Activated naive CD8-positive, alpha-beta T cell treated with anti-CD3 and anti-CD28 coated beads for 36 hours (primary cell): ENCODE data around the gene ZDHHC18. TPM values are rescaled to one million over a fixed set of nuclear protein-coding genes. Genes with fewer than 3 reads are reported as not detected.
"Not testable (repeated sequence)": the region's sequence is repeated elsewhere in the genome, so short reads cannot be mapped to it uniquely, and the experiment has no call there.

Experiments
- DNase-seq: peaks from one replicate; pipeline ENCODE4 v3.0.0; 2021
- H3K27ac Mint-ChIP-seq: one replicate; pipeline ENCODE4 v1.8.0; 2022; ENCODE audit warnings: mild to moderate bottlenecking, moderate library complexity, mixed read lengths
- H3K27me3 Mint-ChIP-seq: one replicate; pipeline ENCODE4 v1.8.0; 2022; ENCODE audit warnings: mild to moderate bottlenecking, mixed read lengths
- H3K36me3 Mint-ChIP-seq: one replicate; pipeline ENCODE4 v1.8.0; 2021; ENCODE audit warnings: mild to moderate bottlenecking, mixed read lengths
- H3K4me1 Mint-ChIP-seq: one replicate; pipeline ENCODE4 v1.8.0; 2021; ENCODE audit warnings: mixed read lengths
- H3K4me3 Mint-ChIP-seq: one replicate; pipeline ENCODE4 v1.8.0; 2022; ENCODE audit warnings: mild to moderate bottlenecking, moderate library complexity, mixed read lengths
- H3K9me3 Mint-ChIP-seq: one replicate; pipeline ENCODE4 v1.8.0; 2022; ENCODE audit warnings: mixed read lengths
- total RNA-seq, 2 experiments: library from RNA; stranded (reverse); gene quantifications; one replicate each; pipeline ENCODE4 v1.2.3, GENCODE V29; 2021

Gene ZDHHC18
- total RNA-seq, 2 experiments from 2014 or later = 48.5 to 48.8 TPM

DNA sequence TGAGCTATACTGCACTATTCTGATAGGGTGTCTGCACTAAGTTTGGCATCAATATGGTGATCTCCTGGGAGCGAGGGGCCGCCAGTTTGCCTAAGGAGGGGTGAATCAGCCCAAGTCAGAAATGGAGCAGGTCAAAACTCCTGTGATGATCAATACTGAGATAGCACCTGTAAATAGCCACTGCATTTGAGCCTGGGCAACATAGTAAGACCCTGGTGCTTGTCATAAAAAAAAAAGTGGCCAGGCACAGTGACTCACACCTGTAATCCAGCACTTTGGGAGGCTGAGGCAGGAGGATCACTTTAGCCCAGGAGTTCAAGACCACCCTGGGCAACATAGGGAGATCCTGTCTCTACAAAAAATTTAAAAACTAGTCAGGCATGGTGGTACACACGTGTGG, 11.6 kb upstream of the ZDHHC18 start:
- Mint-ChIP-seq H3K27ac (no peak overlapping the region), H3K27me3 (no peaks in the 10 kb centered on the region), H3K36me3 (no peaks in the 10 kb centered on the region), H3K9me3 (no peaks in the 10 kb centered on the region), H3K4me3 (no peak overlapping the region), H3K4me1 (peaks cover 18% of the 10 kb centered on the region)
- DNase-seq = no peak

GRCh38 chr1:26820784-26821269, 5.7 kb upstream of the ZDHHC18 start:
- peak overlapping the region; percentile 44 for H3K4me3 Mint-ChIP-seq
- no peaks in the 10 kb centered on the region for H3K9me3 Mint-ChIP-seq
- no peak for DNase-seq
- H3K4me1 Mint-ChIP-seq = peaks cover 19% of the 10 kb centered on the region
- peak overlapping the region; percentile 69 for H3K27ac Mint-ChIP-seq
- H3K36me3 Mint-ChIP-seq = no peaks in the 10 kb centered on the region
- no peaks in the 10 kb centered on the region for H3K27me3 Mint-ChIP-seq

GRCh38 chr1:26822737-26823395, 3.6 kb upstream of the ZDHHC18 start:
- no peak overlapping the region for H3K4me3 Mint-ChIP-seq
- no peak overlapping the region for H3K27ac Mint-ChIP-seq

GRCh38 chr1:26824731-26825130, 1.8 kb upstream of the ZDHHC18 start:
- H3K9me3 Mint-ChIP-seq = no peaks in the 10 kb centered on the region
- no peak overlapping the region for H3K27ac Mint-ChIP-seq
- no peak for DNase-seq
- H3K4me3 Mint-ChIP-seq = no peak overlapping the region
- peaks cover 46% of the 10 kb centered on the region for H3K4me1 Mint-ChIP-seq
- H3K27me3 Mint-ChIP-seq = no peaks in the 10 kb centered on the region
- peaks cover 22% of the 10 kb centered on the region for H3K36me3 Mint-ChIP-seq

More at GRCh38 chr1:26822737-26823395, 3.6 kb upstream of the ZDHHC18 start:
- no peak for DNase-seq
- H3K27me3 Mint-ChIP-seq = no peaks in the 10 kb centered on the region
- no peaks in the 10 kb centered on the region for H3K9me3 Mint-ChIP-seq
- H3K36me3 Mint-ChIP-seq = peaks cover 6% of the 10 kb centered on the region
- H3K4me1 Mint-ChIP-seq = peaks cover 29% of the 10 kb centered on the region

GRCh38 chr1:26827106-26827604, 667 bp downstream of the ZDHHC18 start:
- Mint-ChIP-seq H3K27me3 (no peaks in the 10 kb centered on the region), H3K4me1 (peaks cover 60% of the 10 kb centered on the region), H3K4me3 (peak overlapping the region; percentile 95), H3K9me3 (no peaks in the 10 kb centered on the region), H3K36me3 (peaks cover 33% of the 10 kb centered on the region), H3K27ac (peak overlapping the region; percentile 91)
- DNase-seq = no peak

DNA sequence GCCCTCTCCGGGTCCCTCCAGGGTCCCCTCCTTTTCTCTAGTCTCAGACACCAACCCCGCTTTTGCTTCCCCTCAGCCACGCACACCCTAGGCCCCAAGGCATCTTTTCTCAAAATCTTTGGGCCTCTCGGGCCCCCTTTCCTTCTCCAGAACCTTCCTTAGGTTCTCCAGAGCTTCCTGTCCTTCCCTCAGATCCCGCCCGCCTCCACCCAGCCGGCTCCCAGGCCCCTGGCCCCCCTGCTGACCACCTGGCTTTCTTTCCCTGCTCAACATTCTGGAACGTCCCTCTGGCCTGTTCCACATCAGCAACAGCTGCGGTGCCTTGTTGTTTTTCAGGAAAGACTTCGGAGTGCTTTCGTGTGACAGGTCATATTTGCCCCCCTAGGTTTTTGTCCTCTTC, 1.2 kb downstream of the ZDHHC18 start:
- H3K27me3 Mint-ChIP-seq = no peaks in the 10 kb centered on the region
- H3K9me3 Mint-ChIP-seq = no peaks in the 10 kb centered on the region
- DNase-seq = no peak
- H3K4me1 Mint-ChIP-seq = peaks cover 65% of the 10 kb centered on the region
- H3K36me3 Mint-ChIP-seq = peaks cover 35% of the 10 kb centered on the region
- peak overlapping the region; percentile 91 for H3K27ac Mint-ChIP-seq
- peak overlapping the region; percentile 95 for H3K4me3 Mint-ChIP-seq

DNA sequence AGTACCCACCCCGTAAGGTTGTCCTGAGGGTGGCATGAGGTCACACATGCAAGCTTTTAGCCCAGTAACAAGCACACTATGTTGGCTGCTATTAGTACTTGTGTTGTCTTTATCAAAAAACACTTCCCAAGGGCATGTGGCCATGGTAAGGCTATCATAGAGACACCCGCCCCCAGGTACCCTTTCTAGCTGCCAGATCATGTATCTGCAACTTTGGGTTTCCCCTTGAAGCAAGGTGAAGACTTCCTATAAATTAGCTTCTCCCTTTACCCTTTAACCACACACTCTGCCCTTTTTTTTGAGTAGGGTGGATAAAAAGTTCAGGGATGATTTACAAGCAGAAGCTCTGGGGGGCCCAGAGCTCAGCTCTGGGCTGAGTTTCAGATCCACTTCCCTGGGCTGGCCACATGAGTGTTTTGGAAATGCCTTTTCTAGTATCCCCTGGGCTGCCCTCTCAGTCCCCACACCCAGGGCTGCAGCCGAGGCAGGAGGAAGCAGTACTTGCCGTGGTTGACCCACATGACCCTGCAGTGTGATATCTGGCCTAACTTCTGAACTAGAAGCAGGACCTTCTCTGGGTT, 2.0 kb downstream of the ZDHHC18 start:
- Mint-ChIP-seq H3K36me3 (peaks cover 40% of the 10 kb centered on the region), H3K4me3 (peak overlapping the region; percentile 95)
- DNase-seq = no peak

GRCh38 chr1:26829184-26829911, 2.9 kb downstream of the ZDHHC18 start:
- H3K27ac Mint-ChIP-seq = peak overlapping the region; percentile 91
- peak overlapping the region; percentile 95 for H3K4me3 Mint-ChIP-seq

More for the DNA sequence above, 2.0 kb downstream of the ZDHHC18 start:
- peak overlapping the region; percentile 91 for H3K27ac Mint-ChIP-seq
- H3K9me3 Mint-ChIP-seq = no peaks in the 10 kb centered on the region
- H3K27me3 Mint-ChIP-seq = no peaks in the 10 kb centered on the region
- peaks cover 69% of the 10 kb centered on the region for H3K4me1 Mint-ChIP-seq

GRCh38 chr1:26831059-26831458, 4.6 kb downstream of the ZDHHC18 start:
- H3K27me3 Mint-ChIP-seq = no peaks in the 10 kb centered on the region
- peaks cover 74% of the 10 kb centered on the region for H3K4me1 Mint-ChIP-seq
- no peak overlapping the region for H3K4me3 Mint-ChIP-seq
- H3K27ac Mint-ChIP-seq = peak overlapping the region; percentile 57
- DNase-seq = no peak
- H3K9me3 Mint-ChIP-seq = no peaks in the 10 kb centered on the region
- peaks cover 56% of the 10 kb centered on the region for H3K36me3 Mint-ChIP-seq

More at GRCh38 chr1:26829184-26829911, 2.9 kb downstream of the ZDHHC18 start:
- no peak for DNase-seq
- H3K27me3 Mint-ChIP-seq = no peaks in the 10 kb centered on the region
- no peaks in the 10 kb centered on the region for H3K9me3 Mint-ChIP-seq
- peaks cover 78% of the 10 kb centered on the region for H3K4me1 Mint-ChIP-seq
- peaks cover 44% of the 10 kb centered on the region for H3K36me3 Mint-ChIP-seq

GRCh38 chr1:26831546-26832248, 5.2 kb downstream of the ZDHHC18 start:
- Mint-ChIP-seq H3K9me3 (no peaks in the 10 kb centered on the region), H3K36me3 (peaks cover 58% of the 10 kb centered on the region), H3K27ac (peak overlapping the region; percentile 98), H3K27me3 (no peaks in the 10 kb centered on the region), H3K4me3 (no peak overlapping the region), H3K4me1 (peaks cover 72% of the 10 kb centered on the region)
- no peak for DNase-seq

DNA sequence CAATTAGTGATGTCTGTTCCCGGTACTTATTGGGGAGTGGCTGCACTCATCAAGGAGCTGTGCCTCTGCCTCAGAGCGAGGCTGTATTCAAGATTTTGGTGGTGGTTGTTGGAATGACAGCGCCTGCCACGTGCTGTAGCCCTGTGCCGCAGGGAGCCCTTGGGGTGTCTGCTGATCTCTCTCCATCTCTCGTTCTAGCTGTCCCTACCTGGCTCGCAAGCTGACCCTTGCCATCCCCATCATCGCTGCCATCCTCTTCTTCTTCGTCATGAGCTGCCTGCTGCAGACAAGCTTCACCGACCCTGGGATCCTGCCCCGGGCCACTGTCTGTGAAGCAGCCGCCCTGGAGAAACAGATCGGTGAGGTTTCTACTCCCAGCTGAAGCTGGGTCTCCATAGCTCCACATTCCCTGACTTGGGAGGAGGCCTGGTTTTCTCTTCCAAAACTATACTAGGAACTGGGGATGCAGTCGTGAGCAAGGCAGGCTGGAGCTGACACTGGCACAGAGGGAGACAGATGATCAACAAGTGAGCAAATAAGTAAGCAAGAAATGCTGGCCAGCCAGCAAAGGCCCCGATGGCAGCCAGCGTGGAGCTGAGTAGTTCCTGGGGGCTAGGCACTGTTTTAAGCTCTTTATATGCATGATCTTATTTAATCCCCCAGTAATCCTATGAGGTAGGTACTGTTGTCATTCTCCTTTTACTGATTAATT, 5.9 kb downstream of the ZDHHC18 start:
- H3K36me3 Mint-ChIP-seq = peaks cover 57% of the 10 kb centered on the region
- DNase-seq = no peak
- H3K4me3 Mint-ChIP-seq = peak overlapping the region; percentile 72
- H3K4me1 Mint-ChIP-seq = peaks cover 71% of the 10 kb centered on the region
- no peaks in the 10 kb centered on the region for H3K27me3 Mint-ChIP-seq
- H3K27ac Mint-ChIP-seq = peak overlapping the region; percentile 98
- H3K9me3 Mint-ChIP-seq = no peaks in the 10 kb centered on the region

DNA sequence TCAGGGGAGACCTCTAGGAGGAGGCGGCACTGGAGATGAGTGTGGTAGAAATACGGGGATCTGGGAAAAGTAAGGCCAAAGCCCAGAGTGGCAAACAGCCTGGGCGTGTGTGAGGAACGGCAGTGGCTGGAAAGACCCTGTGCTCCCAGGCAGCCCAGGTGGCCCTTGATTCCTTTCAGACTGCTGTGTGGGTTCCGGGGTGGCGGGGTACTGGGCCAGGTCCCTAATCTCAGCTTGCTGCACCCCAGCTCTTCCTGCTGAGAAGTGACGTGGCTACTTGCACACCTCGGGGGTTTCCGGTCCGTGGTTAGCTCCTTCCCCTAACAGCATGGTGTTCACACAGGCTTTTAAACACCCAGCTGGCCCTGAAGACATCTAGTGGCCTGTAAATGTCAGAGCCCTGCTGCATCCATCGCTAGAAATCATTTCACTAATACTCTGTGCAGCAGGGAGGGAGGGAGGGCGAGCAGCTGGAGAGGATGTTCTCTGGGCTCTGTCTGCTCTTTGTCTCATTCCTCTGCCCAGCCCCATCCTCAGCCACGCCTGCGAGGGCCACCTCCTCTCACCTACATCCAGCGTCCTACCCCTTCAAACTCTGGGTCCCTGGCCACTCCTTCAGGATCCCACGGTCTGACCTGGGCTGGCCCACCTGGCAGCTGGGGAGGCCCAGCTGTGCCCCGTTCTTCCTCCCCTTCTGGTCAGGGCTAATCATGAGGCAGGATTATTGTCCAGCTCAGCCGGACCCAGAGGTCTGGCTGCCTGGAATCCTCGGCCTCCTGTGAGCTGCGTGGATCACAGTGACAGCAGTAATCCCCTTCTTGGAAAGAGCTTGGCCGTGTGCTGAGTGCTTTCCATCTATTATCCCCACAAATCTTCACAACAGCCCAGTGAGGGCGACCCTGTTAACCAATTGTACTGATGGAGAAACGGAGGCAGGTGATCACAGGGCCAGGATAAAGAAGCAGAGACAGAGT, 7.2 kb downstream of the ZDHHC18 start:
- H3K9me3 Mint-ChIP-seq = no peaks in the 10 kb centered on the region
- H3K4me1 Mint-ChIP-seq = peaks cover 64% of the 10 kb centered on the region
- H3K27me3 Mint-ChIP-seq = no peaks in the 10 kb centered on the region
- peak; percentile 83 for DNase-seq
- H3K36me3 Mint-ChIP-seq = peaks cover 55% of the 10 kb centered on the region
- H3K4me3 Mint-ChIP-seq = peak overlapping the region; percentile 72
- H3K27ac Mint-ChIP-seq = peak overlapping the region; percentile 98

- peaks cover 39% of the 10 kb centered on the region for H3K36me3 Mint-ChIP-seq
- not testable (repeated sequence) for H3K27ac Mint-ChIP-seq, H3K27me3 Mint-ChIP-seq, H3K4me3 Mint-ChIP-seq, H3K9me3 Mint-ChIP-seq, DNase-seq
- peaks cover 34% of the 10 kb centered on the region for H3K4me1 Mint-ChIP-seq
Observed at GRCh38 chr1:26837665-26838064, 11.2 kb downstream of the ZDHHC18 start.
